ENCODE results near the gene WNT3A.

DNA sequence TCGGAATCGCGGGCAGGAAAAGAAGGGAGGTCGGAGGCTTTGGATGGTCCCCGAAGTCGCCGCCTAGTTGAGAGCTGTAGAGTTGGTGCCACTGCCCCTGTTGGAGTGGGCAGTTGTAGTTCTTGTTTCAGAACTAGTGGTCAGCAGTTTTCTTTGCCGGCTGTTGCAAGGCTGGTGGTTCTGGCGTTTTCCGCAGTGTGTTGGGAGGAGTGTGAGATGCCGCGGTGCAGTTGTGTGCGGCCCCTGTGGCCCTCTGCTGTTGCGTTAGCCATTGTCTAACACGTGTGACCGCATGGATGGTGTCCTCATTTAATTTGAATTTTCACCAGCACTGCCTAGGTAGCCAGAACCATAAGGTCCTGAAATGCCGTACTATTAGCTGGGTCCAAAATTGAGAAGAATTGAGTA is 77.1 kb downstream of the WNT3A start:
- TF ChIP-seq CTCF (IDR thresholded peaks at IDR 0.05) (no peak), POLR2A (IDR thresholded peaks at IDR 0.05) (no peak)

Data from right lobe of liver (tissue), 4 donors.